ENCODE measurements around the gene BBOX1.

- TF ChIP-seq, protein P1, sequence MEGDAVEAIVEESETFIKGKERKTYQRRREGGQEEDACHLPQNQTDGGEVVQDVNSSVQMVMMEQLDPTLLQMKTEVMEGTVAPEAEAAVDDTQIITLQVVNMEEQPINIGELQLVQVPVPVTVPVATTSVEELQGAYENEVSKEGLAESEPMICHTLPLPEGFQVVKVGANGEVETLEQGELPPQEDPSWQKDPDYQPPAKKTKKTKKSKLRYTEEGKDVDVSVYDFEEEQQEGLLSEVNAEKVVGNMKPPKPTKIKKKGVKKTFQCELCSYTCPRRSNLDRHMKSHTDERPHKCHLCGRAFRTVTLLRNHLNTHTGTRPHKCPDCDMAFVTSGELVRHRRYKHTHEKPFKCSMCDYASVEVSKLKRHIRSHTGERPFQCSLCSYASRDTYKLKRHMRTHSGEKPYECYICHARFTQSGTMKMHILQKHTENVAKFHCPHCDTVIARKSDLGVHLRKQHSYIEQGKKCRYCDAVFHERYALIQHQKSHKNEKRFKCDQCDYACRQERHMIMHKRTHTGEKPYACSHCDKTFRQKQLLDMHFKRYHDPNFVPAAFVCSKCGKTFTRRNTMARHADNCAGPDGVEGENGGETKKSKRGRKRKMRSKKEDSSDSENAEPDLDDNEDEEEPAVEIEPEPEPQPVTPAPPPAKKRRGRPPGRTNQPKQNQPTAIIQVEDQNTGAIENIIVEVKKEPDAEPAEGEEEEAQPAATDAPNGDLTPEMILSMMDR (conservative IDR thresholded peaks at IDR 0.05; ENCODE audit: low read depth, low read length), result no peak
- no peak for TF ChIP-seq CEBPB (IDR thresholded peaks at IDR 0.05; ENCODE audit: low read depth, low read length)
These were observed 99.2 kb downstream of the BBOX1 start for GRCh38 chr11:27139742-27140367.

Data from IMR-90 (cell line).